Adrenal gland (tissue), 5 donors: ENCODE results near the gene UBA3.

Experiments used
- CTCF ChIP-seq, 6 experiments: fragments of 450-650 bp in 4 of 6; fragments of 200-600 bp in 2 of 6; sonication (generic) in 1 of 6; IDR thresholded peaks; 1 replicate in 5 of 6; 2 replicates in 1 of 6; pipeline versions ENCODE4 v1.5.1 to v1.8.0; 2016 to 2021; ENCODE audit warnings: antibody characterized with exemption in 6 of 6, mild to moderate bottlenecking in 2 of 6, moderate library complexity in 1 of 6
- POLR2A ChIP-seq, 2 donors: fragments of 450-650 bp; IDR thresholded peaks; one replicate each; pipeline ENCODE4 v1.6.1; 2017; ENCODE audit warnings: antibody characterized with exemption in 2 of 2, mild to moderate bottlenecking in 2 of 2, moderate library complexity in 1 of 2
- donor health status: DM: no; HTN: no; CAD: no.

- TF ChIP-seq CTCF (IDR thresholded peaks at IDR 0.05) = no peak
- TF ChIP-seq POLR2A (IDR thresholded peaks at IDR 0.05) = no peak
Observed at GRCh38 chr3:69099576-69099975, 19.4 kb upstream of the UBA3 start.
